ENCODE data around the gene ITGA6.

DNA sequence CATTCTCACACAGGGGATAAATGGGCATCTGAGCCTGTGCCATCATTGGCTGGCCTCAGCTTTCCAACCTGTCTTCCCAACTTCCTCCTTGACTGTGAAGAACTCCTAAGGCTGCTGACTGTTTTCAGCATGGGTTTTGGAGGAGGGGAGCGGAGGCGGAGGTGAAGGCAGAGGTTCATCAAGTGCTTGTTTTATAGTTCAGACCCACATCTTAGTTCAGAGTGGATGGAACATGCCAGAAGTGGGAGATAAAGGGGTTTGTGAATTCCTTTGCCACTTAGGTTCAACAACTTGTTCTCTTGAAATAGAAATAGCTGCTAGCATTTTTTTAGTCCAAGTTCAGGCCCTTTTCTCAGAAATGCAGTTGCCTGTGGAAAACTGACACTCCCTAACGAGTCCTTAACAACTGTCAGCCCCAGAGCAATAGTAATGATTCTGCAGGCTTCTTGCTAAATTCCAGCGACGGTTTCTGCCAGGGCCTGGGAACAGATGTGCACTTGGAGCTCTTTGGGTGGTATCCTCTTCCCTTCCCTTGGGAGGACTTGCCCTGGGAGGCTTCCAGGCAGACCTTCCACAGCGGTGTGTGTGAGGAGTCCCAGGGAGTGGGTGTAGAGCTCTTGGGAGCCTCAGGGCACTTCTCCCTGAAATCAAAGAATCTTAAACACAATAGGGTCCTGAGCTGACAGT lies 30.1 kb upstream of the ITGA6 start:
- TF ChIP-seq, protein P1, sequence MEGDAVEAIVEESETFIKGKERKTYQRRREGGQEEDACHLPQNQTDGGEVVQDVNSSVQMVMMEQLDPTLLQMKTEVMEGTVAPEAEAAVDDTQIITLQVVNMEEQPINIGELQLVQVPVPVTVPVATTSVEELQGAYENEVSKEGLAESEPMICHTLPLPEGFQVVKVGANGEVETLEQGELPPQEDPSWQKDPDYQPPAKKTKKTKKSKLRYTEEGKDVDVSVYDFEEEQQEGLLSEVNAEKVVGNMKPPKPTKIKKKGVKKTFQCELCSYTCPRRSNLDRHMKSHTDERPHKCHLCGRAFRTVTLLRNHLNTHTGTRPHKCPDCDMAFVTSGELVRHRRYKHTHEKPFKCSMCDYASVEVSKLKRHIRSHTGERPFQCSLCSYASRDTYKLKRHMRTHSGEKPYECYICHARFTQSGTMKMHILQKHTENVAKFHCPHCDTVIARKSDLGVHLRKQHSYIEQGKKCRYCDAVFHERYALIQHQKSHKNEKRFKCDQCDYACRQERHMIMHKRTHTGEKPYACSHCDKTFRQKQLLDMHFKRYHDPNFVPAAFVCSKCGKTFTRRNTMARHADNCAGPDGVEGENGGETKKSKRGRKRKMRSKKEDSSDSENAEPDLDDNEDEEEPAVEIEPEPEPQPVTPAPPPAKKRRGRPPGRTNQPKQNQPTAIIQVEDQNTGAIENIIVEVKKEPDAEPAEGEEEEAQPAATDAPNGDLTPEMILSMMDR (IDR thresholded peaks at IDR 0.05) = no peak
- TF ChIP-seq POLR2A (IDR thresholded peaks at IDR 0.05) = no peak

Measured in thyroid gland (tissue), 4 donors.